Smooth muscle cell (in vitro differentiated cells): Measurements from ENCODE around the gene EHD3. TPM values are rescaled to one million over a fixed set of nuclear protein-coding genes. Genes with fewer than 3 reads are reported as not detected.

Experiments used
- DNase-seq: peaks from one replicate; lab custom pipeline; 2025; ENCODE audit not compliant: unreplicated experiment; lab: John Stamatoyannopoulos, UW
- H2AFZ ChIP-seq: fragments of 200-600 bp; sonication (generic); 2 replicates; pipeline ENCODE4 v1.6.0; 2016; ENCODE audit warnings: antibody characterized with exemption, low read depth, mild to moderate bottlenecking
- H3F3A ChIP-seq: fragments of 200-600 bp; sonication (generic); 2 replicates; pipeline ENCODE4 v1.6.0; 2017; ENCODE audit warnings: antibody characterized with exemption, low read depth
- H3K27ac ChIP-seq: fragments of 200-600 bp; sonication (generic); 2 replicates; pipeline ENCODE4 v1.5.1; 2016; ENCODE audit warnings: low read depth, mild to moderate bottlenecking
- H3K27me3 ChIP-seq: fragments of 200-600 bp; sonication (generic); 2 replicates; pipeline ENCODE4 v1.6.1; 2016; ENCODE audit warnings: low read depth, mild to moderate bottlenecking
- H3K36me3 ChIP-seq: fragments of 200-600 bp; sonication (generic); 2 replicates; pipeline ENCODE4 v1.5.1; 2016; ENCODE audit warnings: low read depth
- H3K4me1 ChIP-seq: fragments of 200-600 bp; sonication (generic); 2 replicates; pipeline ENCODE4 v1.5.1; 2016; ENCODE audit warnings: low read depth
- H3K4me2 ChIP-seq: fragments of 200-600 bp; sonication (generic); 2 replicates; pipeline ENCODE4 v1.6.0; 2016; ENCODE audit warnings: mild to moderate bottlenecking
- H3K4me3 ChIP-seq: fragments of 200-600 bp; sonication (generic); 2 replicates; pipeline ENCODE4 v1.5.1; 2016; ENCODE audit warnings: mild to moderate bottlenecking
- H3K79me2 ChIP-seq: fragments of 200-600 bp; sonication (generic); 2 replicates; pipeline ENCODE4 v1.6.0; 2016; ENCODE audit warnings: low read depth, mild to moderate bottlenecking
- H3K9ac ChIP-seq: fragments of 200-600 bp; sonication (generic); 2 replicates; pipeline ENCODE4 v1.6.0; 2016; ENCODE audit warnings: low read depth
- H3K9me3 ChIP-seq: fragments of 200-600 bp; sonication (generic); replicated peaks from 2 replicates; pipeline ENCODE4 v1.5.1; 2016; ENCODE audit warnings: low read depth
- H4K20me1 ChIP-seq: fragments of 200-600 bp; sonication (generic); 2 replicates; pipeline ENCODE4 v1.6.0; 2016; ENCODE audit warnings: low read depth
- CTCF ChIP-seq: fragments of 200-600 bp; sonication (generic); IDR thresholded peaks from 2 replicates; pipeline ENCODE4 v1.5.1; 2017; ENCODE audit warnings: borderline replicate concordance, mild to moderate bottlenecking, antibody characterized with exemption; ENCODE audit not compliant: insufficient read depth, poor library complexity, severe bottlenecking
- WGBS: methylation state at CpG from one replicate; pipeline ENCODE4 v1.1.7; 2016; ENCODE audit warnings: low lambda C conversion rate; 5-methylcytosine and 5-hydroxymethylcytosine counted together
- polyA plus RNA-seq: library from polyadenylated mRNA; unstranded; fragments of >200 nt; fragmentation: Nextera tagmentation; extraction: Ambion mirVana; gene quantifications from 2 replicates; pipeline ENCODE4 v1.2.1, GENCODE V29; 2016
- total RNA-seq: library from RNA; depleted of rRNA; stranded (reverse); fragments of >200 nt; gene quantifications from 2 replicates; pipeline ENCODE4 v1.2.3, GENCODE V29; 2014

Gene EHD3
- total and polyA plus RNA-seq, 2 experiments from 2014 or later, result 13.8 to 15.5 TPM

GRCh38 chr2:31216734-31217133 is 17.2 kb upstream of the EHD3 start:
- Histone ChIP-seq H3K4me1 (no peaks in the 10 kb centered on the region), H3K27ac (no peak overlapping the region), H3K79me2 (no peaks in the 10 kb centered on the region), H3K9ac (no peak overlapping the region), H3K27me3 (peaks cover 6% of the 10 kb centered on the region), H2AFZ (no peak overlapping the region), H4K20me1 (no peaks in the 10 kb centered on the region), H3K4me2 (no peak overlapping the region), H3F3A (peaks cover 4% of the 10 kb centered on the region), H3K9me3 (no peaks in the 10 kb centered on the region), H3K36me3 (no peaks in the 10 kb centered on the region), H3K4me3 (no peak overlapping the region)
- no peak for TF ChIP-seq CTCF
- DNase-seq, result no peak
- WGBS, result 58% methylated on average over 5 of the region's 5 CpGs

GRCh38 chr2:31217465-31218200 is 16.3 kb upstream of the EHD3 start, which contains the start of gene CAPN14:
TSS of gene CAPN14 (minus strand) at chr2:31217515. CDS start at chr2:31205447, 12,068 bp downstream.
- Histone ChIP-seq H3K27me3 (peaks cover 6% of the 10 kb centered on the region), H3K4me2 (no peak within 1 kb of the TSS), H2AFZ (no peak within 1 kb of the TSS), H4K20me1 (no peaks in the 10 kb centered on the region), H3K9ac (no peak within 1 kb of the TSS), H3K9me3 (no peaks in the 10 kb centered on the region), H3K4me3 (no peak within 1 kb of the TSS), H3K4me1 (no peaks in the 10 kb centered on the region), H3K27ac (no peak within 1 kb of the TSS), H3F3A (peaks cover 4% of the 10 kb centered on the region), H3K79me2 (no peaks in the 10 kb centered on the region), H3K36me3 (no peaks in the 10 kb centered on the region)
- no peak for TF ChIP-seq CTCF
- DNase-seq, result no peak
- WGBS, result 66% methylated on average over 6 of the region's 6 CpGs

- WGBS, result 64% methylated on average over 11 of the region's 11 CpGs
These were observed 14.6 kb upstream of the EHD3 start for GRCh38 chr2:31219131-31219969.

More at GRCh38 chr2:31219131-31219969, 14.6 kb upstream of the EHD3 start:
- Histone ChIP-seq H3K36me3 (no peaks in the 10 kb centered on the region), H3K4me3 (no peak overlapping the region), H3K9me3 (no peaks in the 10 kb centered on the region), H2AFZ (no peak overlapping the region), H3K4me1 (no peaks in the 10 kb centered on the region), H3K79me2 (no peaks in the 10 kb centered on the region), H4K20me1 (no peaks in the 10 kb centered on the region), H3K27ac (no peak overlapping the region), H3F3A (peaks cover 4% of the 10 kb centered on the region), H3K9ac (no peak overlapping the region), H3K4me2 (no peak overlapping the region), H3K27me3 (peaks cover 6% of the 10 kb centered on the region)
- no peak for DNase-seq
- TF ChIP-seq CTCF, result no peak
